GM06990 (cell line): ENCODE data around the gene LSR.

ENCODE experiments used
- DNase-seq: peaks from one replicate; pipeline ENCODE4 v3.0.0-alpha.2; 2011; ENCODE audit not compliant: insufficient read length; ENCODE audit errors: extremely low read depth
- H3K27me3 ChIP-seq: replicated peaks from 2 replicates; pipeline ENCODE4 v1.6.0; 2011; ENCODE audit warnings: low read length; ENCODE audit not compliant: control insufficient read depth, insufficient read depth
- H3K36me3 ChIP-seq: 2 replicates; pipeline ENCODE4 v1.5.1; 2011; ENCODE audit warnings: low read length; ENCODE audit not compliant: control insufficient read depth, insufficient read depth
- H3K4me3 ChIP-seq: replicated peaks from 2 replicates; pipeline ENCODE4 v1.5.1; 2011; ENCODE audit warnings: low read depth, mild to moderate bottlenecking, control low read depth, low read length
- TF ChIP-seq, protein P1 (sequence below): IDR thresholded peaks from 2 replicates; pipeline ENCODE4 v1.5.1; 2011; ENCODE audit warnings: low read length, control low read depth, mild to moderate bottlenecking, inconsistent platforms; ENCODE audit not compliant: insufficient read depth, poor library complexity, severe bottlenecking

The LSR gene

DNA sequence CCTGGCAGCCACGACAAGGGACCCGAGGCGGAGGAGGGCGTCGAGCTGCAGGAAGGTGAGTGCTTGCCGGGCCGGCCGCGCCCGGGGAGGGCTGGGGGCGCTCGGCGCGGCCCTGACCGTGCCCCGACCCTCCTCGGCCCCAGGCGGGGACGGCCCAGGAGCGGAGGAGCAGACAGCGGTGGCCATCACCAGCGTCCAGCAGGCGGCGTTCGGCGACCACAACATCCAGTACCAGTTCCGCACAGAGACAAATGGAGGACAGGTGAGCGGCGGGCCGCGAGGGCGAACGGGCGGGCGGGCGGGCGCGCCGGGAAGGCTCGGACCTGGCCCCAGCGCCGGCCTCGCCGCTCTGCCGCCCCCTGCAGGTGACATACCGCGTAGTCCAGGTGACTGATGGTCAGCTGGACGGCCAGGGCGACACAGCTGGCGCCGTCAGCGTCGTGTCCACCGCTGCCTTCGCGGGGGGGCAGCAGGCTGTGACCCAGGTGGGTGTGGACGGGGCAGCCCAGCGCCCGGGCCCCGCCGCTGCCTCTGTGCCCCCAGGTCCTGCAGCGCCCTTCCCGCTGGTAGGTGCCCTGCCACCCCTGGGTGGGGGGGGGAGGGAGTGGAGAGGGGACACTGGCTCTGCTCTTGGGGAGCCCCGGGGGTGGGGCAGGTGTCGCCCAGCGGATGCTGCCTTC is 20.8 kb downstream of the LSR start:
- DNase-seq: peak; percentile 88
- peaks cover 27% of the 10 kb centered on the region for H3K36me3 ChIP-seq
- H3K27me3 ChIP-seq: no peaks in the 10 kb centered on the region
- peak overlapping the region; percentile 71 for H3K4me3 ChIP-seq
- TF ChIP-seq, protein P1, sequence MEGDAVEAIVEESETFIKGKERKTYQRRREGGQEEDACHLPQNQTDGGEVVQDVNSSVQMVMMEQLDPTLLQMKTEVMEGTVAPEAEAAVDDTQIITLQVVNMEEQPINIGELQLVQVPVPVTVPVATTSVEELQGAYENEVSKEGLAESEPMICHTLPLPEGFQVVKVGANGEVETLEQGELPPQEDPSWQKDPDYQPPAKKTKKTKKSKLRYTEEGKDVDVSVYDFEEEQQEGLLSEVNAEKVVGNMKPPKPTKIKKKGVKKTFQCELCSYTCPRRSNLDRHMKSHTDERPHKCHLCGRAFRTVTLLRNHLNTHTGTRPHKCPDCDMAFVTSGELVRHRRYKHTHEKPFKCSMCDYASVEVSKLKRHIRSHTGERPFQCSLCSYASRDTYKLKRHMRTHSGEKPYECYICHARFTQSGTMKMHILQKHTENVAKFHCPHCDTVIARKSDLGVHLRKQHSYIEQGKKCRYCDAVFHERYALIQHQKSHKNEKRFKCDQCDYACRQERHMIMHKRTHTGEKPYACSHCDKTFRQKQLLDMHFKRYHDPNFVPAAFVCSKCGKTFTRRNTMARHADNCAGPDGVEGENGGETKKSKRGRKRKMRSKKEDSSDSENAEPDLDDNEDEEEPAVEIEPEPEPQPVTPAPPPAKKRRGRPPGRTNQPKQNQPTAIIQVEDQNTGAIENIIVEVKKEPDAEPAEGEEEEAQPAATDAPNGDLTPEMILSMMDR: peak; percentile 61

DNA sequence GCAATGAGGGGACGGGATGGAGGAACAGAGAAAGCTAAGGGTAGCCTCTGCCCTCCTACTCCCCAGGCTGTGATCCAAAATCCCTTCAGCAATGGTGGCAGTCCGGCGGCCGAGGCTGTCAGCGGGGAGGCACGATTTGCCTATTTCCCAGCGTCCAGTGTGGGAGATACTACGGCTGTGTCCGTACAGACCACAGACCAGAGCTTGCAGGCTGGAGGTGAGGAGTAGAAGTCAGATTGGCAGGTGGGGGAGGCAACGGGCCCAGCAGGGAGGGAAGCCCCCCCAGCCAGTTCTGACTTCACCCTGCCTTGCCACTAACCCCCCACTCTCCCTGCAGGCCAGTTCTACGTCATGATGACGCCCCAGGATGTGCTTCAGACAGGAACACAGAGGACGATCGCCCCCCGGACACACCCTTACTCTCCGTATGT is 21.6 kb downstream of the LSR start:
- peaks cover 27% of the 10 kb centered on the region for H3K36me3 ChIP-seq
- H3K4me3 ChIP-seq: no peak overlapping the region; the same call in 1 of the 2 replicates
- no peak for DNase-seq
- TF ChIP-seq, protein P1: no peak
- H3K27me3 ChIP-seq: no peaks in the 10 kb centered on the region

DNA sequence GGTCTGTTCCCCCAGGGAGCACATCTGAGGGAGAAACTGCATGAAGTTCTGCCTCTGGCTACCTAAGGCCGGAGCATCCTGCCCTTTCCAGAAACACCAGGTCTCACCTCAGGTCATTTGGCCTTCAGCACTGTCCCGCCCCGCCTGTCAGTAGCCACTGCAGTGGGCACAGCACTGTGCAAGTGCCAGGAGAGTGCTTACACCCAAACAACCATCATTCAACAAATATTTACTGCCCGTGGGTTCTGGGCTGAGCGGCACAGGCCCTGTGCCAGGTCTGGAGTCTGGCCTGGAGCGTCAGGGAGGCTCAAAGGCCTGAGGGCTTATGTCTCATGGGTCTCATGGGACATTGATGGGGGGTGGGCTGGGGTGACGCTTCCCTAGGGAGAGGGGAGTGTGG is 22.7 kb downstream of the LSR start:
- Histone ChIP-seq H3K27me3 (no peaks in the 10 kb centered on the region), H3K36me3 (peaks cover 27% of the 10 kb centered on the region), H3K4me3 (no peak overlapping the region)
- TF ChIP-seq, protein P1: no peak
- DNase-seq: no peak

DNA sequence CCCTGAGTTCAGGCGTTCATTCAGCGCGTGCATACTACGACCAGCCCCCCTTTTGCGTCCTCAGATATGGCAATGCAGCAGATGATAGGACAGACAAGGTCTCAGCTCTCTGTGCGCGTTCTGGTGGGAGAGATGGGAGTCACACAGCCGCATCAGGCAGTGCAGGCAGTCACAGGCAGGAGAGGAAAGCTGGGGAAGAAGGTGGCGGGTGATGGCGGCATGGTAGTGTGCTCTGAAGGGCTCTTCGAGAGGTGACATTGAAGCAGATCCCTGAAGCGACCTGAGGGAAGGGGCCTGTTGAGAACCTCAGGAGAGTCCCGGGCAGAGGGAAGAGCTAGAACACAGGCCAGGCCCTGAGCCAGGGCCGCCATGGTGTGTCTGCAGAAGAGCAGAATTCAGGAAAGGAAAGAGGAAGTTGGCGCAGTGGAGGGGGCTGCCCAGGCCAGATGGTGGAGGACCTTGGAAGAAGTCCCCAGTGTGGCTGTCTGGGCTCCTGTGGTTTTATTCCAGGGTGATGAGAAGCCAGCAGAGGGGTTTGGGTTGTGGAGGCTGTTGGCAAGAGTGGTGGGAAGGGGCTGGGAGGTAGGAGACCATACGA is 23.4 kb downstream of the LSR start:
- peaks cover 26% of the 10 kb centered on the region for H3K36me3 ChIP-seq
- H3K4me3 ChIP-seq: no peak overlapping the region
- DNase-seq: no peak
- no peaks in the 10 kb centered on the region for H3K27me3 ChIP-seq
- TF ChIP-seq, protein P1: no peak

DNA sequence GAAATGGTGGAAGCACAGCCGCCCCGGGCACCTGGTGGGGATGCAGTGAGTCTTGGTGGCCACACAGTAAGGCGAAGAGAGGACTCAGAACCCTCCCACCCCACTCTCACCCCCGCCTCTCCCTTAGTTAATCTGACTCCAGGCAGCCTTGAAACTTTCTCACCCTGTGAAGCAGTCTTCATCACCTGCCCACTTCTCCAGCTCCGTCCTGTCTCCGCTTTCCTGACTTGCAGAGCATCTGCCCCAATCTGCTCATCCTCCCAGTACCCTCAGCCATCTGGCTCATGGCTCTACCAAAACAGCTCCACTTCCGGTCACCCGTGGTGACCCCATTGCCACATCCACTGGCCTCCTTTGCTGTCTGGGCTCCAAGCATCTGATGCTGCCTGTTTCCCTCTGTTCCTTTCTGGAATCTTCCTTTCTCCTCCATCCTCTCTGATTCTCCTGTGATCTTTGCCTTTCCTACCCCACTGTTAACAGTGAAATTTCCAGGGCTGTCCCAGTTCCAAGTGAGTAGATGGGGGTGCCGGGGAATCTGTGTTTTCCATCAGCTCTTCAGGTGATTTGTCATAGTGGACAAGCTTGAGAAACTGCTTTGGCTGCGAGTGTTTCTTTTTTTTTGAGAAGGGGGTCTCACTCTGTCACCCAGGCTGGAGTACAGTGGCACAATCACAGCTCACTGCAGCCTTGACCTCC is 24.3 kb downstream of the LSR start:
- TF ChIP-seq, protein P1: no peak
- Histone ChIP-seq H3K27me3 (no peaks in the 10 kb centered on the region), H3K36me3 (peaks cover 27% of the 10 kb centered on the region), H3K4me3 (no peak overlapping the region)
- no peak for DNase-seq
